HUES6 (cell line): ENCODE measurements around the gene ZNF747.
"Not testable (repeated sequence)": the region's sequence is repeated elsewhere in the genome, so short reads cannot be mapped to it uniquely, and the experiment has no call there.

ENCODE experiments used
- H3K27ac ChIP-seq: 2 replicates; pipeline ENCODE4 v1.7.0; 2013; ENCODE audit warnings: low read depth, mild to moderate bottlenecking, low read length, inconsistent platforms
- H3K27me3 ChIP-seq: 2 replicates; pipeline ENCODE4 v1.6.1; 2013; ENCODE audit warnings: low read length; ENCODE audit not compliant: control insufficient read depth, insufficient read depth
- H3K36me3 ChIP-seq: 2 replicates; pipeline ENCODE4 v1.6.1; 2013; ENCODE audit warnings: low read length; ENCODE audit not compliant: control insufficient read depth, insufficient read depth
- H3K4me1 ChIP-seq: 2 replicates; pipeline ENCODE4 v1.6.1; 2013; ENCODE audit warnings: low read length; ENCODE audit not compliant: control insufficient read depth, insufficient read depth
- H3K4me3 ChIP-seq: 2 replicates; pipeline ENCODE4 v1.5.1; 2013; ENCODE audit warnings: low read depth, low read length
- H3K9ac ChIP-seq: one replicate; pipeline ENCODE4 v1.6.1; 2013; ENCODE audit warnings: mild to moderate bottlenecking, low read length
- H3K9me3 ChIP-seq: 2 replicates; pipeline ENCODE4 v1.6.1; 2013; ENCODE audit warnings: low read depth, low read length; ENCODE audit not compliant: control insufficient read depth, insufficient read depth

The ZNF747 gene

DNA sequence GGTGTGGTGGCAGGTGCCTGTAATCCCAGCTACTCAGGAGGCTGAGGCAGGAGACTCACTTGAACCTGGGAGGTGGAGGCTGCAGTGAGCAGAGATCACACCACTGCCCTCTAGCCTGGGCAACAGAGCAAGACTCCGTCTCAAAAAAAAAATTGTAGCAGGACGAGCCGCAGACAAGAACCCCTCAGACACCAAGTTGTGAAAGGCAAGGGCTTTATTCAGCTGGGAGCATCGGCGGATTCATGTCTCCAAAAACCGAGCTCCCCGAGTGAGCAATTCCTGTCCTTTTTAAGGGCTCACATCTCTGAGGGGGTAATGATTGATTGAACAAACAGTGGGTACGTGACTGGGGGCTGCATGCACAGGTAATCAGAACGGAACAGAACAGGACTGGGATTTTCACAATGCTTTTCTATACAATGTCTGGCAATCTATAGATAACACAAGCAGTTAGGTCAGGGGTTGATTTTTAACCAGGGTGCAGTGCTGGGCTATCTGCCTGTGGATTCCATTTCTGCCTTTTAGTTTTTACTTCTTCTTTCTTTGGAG, 6.3 kb upstream of the ZNF747 start:
- H3K27me3 ChIP-seq, H3K9ac ChIP-seq, H3K27ac ChIP-seq, H3K36me3 ChIP-seq, H3K4me3 ChIP-seq, H3K9me3 ChIP-seq: not testable (repeated sequence)
- peaks cover 44% of the 10 kb centered on the region for H3K4me1 ChIP-seq

DNA sequence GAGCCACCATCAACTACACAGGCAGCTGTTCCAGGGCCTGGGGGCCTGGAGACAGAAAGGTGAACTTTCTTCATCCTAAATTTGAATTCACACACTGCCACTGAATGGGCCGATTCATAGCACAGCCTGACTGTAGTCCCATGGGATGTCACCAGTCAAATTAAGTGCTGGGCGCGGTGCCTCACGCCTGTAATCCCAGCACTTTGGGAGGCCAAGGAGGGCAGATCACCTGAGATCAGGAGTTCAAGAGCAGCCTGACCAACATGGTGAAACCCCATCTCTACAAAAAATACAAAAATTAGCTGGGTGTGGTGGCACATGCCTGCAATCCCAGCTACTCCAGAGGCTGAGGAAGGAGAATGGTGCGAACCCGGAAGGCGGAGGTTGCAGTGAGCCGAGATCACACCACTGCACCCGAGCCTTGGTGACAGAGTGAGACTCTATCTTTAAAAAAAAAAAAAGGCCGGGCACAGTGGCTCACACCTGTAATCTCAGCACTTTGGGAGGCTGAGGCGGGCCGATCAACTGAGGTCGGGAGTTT, 5.4 kb upstream of the ZNF747 start:
- H3K9ac ChIP-seq, H3K36me3 ChIP-seq: not testable (repeated sequence)
- peaks cover 49% of the 10 kb centered on the region for H3K4me1 ChIP-seq

GRCh38 chr16:30539000-30539964, 4.6 kb upstream of the ZNF747 start:
- Histone ChIP-seq H3K27ac (no peak overlapping the region), H3K4me1 (peaks cover 46% of the 10 kb centered on the region), H3K27me3 (no peaks in the 10 kb centered on the region), H3K9me3 (no peaks in the 10 kb centered on the region), H3K4me3 (no peak overlapping the region), H3K36me3 (no peaks in the 10 kb centered on the region), H3K9ac (no peak overlapping the region)

More for the DNA sequence above, 5.4 kb upstream of the ZNF747 start:
- not testable (repeated sequence) for H3K27ac ChIP-seq, H3K4me3 ChIP-seq, H3K9me3 ChIP-seq, H3K27me3 ChIP-seq

DNA sequence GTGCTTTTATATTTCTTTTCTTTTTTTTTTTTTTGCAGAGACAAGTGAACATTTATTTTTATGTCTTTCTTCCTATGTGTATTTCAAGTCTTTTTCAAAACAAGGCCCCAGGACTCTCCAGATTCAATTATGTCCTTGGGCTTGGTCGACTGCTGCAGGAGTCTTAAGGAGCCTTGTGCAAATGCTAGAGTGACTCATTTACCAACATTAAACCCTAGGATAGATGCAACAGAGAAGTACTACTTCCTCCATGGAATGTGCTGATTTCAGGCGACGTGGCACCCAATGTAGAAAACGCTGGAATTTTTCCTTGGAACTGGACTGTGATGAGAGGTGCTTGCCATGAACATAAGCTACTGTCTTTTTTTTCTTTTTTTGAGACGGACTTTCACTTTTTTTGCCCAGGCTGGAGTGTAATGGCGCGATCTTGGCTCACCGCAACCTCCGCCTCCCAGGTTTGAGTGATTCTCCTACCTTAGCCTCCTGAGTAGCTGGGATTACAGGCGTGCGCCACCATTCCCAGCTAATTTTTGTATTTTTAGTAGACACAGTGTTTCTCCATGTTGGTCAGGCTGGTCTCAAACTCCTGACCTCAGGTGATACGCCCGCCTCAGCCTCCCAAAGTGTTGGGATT, 1.9 kb upstream of the ZNF747 start:
- Histone ChIP-seq H3K36me3 (peaks cover 12% of the 10 kb centered on the region; the same call in 1 of the 2 replicates), H3K27ac (peak overlapping the region; percentile 39; the same call in 1 of the 2 replicates), H3K4me3 (peak overlapping the region; percentile 87; the same call in 1 of the 2 replicates), H3K4me1 (peaks cover 32% of the 10 kb centered on the region)
- not testable (repeated sequence) for H3K27me3 ChIP-seq, H3K9me3 ChIP-seq, H3K9ac ChIP-seq

GRCh38 chr16:30535777-30536190, 1.1 kb upstream of the ZNF747 start:
- H3K27ac ChIP-seq = peak overlapping the region; percentile 98
- peaks cover 19% of the 10 kb centered on the region for H3K36me3 ChIP-seq
- peaks cover 26% of the 10 kb centered on the region for H3K4me1 ChIP-seq
- peak overlapping the region; percentile 87 for H3K4me3 ChIP-seq
- no peaks in the 10 kb centered on the region for H3K9me3 ChIP-seq
- H3K9ac ChIP-seq = peak overlapping the region; percentile 99
- no peaks in the 10 kb centered on the region for H3K27me3 ChIP-seq

DNA sequence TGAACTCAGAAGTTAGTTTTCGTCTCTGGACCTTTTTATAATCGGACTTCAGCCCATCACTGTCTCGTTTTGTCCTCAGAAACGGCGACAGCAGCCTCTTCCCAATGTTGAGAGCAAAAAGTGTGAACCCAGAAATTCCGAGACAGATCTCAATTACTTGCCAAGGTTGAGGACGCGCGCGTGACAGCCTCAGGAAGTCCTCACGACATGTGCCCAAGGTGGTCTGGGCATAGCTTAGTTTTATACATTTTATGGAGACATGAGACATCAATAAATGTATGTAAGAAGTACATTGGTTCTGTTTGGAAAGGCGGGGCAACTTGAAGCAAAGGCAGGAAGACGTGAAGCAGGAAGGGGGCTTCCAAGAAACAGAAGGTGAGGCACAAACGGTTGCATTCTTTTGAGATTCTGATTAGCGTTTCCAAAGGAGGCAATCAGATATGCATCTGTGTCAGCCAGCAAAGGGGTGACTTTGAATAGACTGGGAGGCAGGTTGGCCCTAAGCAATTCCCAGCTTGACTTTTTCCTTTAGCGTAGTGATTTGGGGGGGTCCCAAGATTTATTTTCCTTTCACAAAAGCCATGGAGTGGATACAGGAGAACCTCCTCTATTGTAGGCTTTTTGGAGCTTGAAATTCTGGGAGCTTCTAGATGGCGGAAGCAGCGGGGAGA, 583 bp upstream of the ZNF747 start:
- Histone ChIP-seq H3K9ac (peak overlapping the region; percentile 99), H3K27ac (peak overlapping the region; percentile 98), H3K36me3 (peaks cover 24% of the 10 kb centered on the region), H3K9me3 (no peaks in the 10 kb centered on the region), H3K27me3 (no peaks in the 10 kb centered on the region), H3K4me1 (peaks cover 26% of the 10 kb centered on the region), H3K4me3 (peak overlapping the region; percentile 87)

- peak overlapping the region; percentile 98 for H3K27ac ChIP-seq
- no peaks in the 10 kb centered on the region for H3K27me3 ChIP-seq
- peak overlapping the region; percentile 99 for H3K9ac ChIP-seq
- H3K36me3 ChIP-seq = peaks cover 25% of the 10 kb centered on the region
- no peaks in the 10 kb centered on the region for H3K9me3 ChIP-seq
- peak overlapping the region; percentile 87 for H3K4me3 ChIP-seq
- H3K4me1 ChIP-seq = peaks cover 26% of the 10 kb centered on the region
Measured at GRCh38 chr16:30533748-30534367, 800 bp downstream of the ZNF747 start.

DNA sequence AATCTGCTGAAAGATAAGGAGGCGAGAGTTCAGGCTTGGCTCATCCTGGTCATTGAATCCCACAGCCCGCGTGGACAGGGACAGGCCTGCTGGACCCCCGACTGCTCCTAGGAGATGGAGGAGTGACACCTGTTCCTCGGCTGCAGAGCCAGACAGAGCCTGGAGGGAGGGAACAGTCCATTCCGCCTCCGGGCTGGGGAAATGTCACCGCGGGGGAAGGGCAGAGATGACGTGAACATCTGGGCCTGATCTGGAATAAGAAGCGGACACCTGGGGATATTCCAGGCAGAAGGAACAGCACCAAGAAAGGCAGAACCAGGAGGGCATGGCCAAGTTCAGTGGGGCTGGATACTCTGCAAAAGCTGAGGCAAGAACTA, 1.5 kb downstream of the ZNF747 start:
- Histone ChIP-seq H3K27ac (no peak overlapping the region), H3K4me3 (peak overlapping the region; percentile 87), H3K9ac (no peak overlapping the region), H3K27me3 (no peaks in the 10 kb centered on the region), H3K9me3 (no peaks in the 10 kb centered on the region), H3K4me1 (peaks cover 26% of the 10 kb centered on the region), H3K36me3 (peaks cover 25% of the 10 kb centered on the region)

DNA sequence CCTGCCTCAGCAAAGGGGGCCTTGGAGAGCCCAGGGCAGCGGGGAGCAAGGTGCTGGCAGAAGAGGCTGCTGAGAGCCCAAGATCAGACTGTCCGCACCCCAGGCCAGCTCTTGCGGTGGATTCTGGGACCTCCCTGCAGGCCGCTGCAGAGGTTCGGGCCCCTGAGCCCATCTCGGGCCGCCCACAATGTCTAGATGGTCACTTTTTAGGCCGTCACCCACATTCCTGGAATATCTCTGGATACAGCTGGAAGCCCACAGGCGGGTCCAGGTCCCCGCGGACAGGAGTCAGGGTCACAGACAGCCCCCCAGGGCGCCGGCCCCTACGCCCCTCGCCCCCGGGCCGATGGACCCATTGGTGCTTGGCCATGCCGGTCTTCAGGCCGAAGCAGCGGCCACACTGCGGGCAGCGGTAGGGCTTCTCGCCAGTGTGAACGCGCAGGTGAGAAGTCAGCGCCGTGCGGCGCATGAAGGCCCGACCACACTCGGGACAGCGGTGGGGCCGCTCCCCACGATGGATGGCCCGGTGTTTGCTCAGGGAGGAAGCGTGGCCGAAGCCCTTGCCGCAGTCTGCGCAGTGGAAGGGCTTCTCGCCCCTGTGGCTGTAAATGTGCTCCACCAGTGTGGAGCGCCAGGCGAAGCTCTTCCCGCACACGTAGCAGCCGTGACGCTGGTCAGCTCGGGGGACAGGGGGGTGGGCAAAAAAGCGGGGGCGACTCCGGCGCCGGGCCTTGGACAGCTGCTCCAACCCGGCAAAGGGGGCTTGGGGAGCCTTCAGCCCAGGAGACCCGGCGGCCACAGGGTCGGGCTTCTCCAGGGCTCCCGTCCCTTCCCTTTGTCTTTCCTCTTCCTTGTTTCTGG, 2.1 kb downstream of the ZNF747 start:
- Histone ChIP-seq H3K27me3 (no peaks in the 10 kb centered on the region), H3K27ac (no peak overlapping the region), H3K4me3 (no peak overlapping the region), H3K4me1 (peaks cover 32% of the 10 kb centered on the region), H3K36me3 (peaks cover 25% of the 10 kb centered on the region), H3K9me3 (no peaks in the 10 kb centered on the region), H3K9ac (no peak overlapping the region)
